ENCODE measurements around the gene METTL15.
"Not testable (repeated sequence)": the region's sequence is repeated elsewhere in the genome, so short reads cannot be mapped to it uniquely, and the experiment has no call there.

Gene METTL15

GRCh38 chr11:28110108-28110820, 2.1 kb downstream of the METTL15 start:
- DNase-seq (ENCODE audit: low read depth), result peak; percentile 34

GRCh38 chr11:28110821-28111200, 2.6 kb downstream of the METTL15 start:
- DNase-seq (ENCODE audit: low read depth), result no peak

GRCh38 chr11:28114116-28114515, 5.9 kb downstream of the METTL15 start:
- DNase-seq (ENCODE audit: low read depth), result no peak

GRCh38 chr11:28114731-28115130, 6.5 kb downstream of the METTL15 start:
- no peak for DNase-seq (ENCODE audit: low read depth)

- no peak for DNase-seq (ENCODE audit: low read depth)
Observed at GRCh38 chr11:28117712-28118111, 9.5 kb downstream of the METTL15 start.

- no peak for DNase-seq (ENCODE audit: low read depth)
Observed at GRCh38 chr11:28123151-28123581, 15.0 kb downstream of the METTL15 start.

GRCh38 chr11:28132548-28132947, 24.4 kb downstream of the METTL15 start:
- DNase-seq (ENCODE audit: low read depth), result no peak

GRCh38 chr11:28133146-28133545, 25.0 kb downstream of the METTL15 start:
- DNase-seq (ENCODE audit: low read depth), result no peak

GRCh38 chr11:28136157-28136556, 28.0 kb downstream of the METTL15 start:
- not testable (repeated sequence) for DNase-seq (ENCODE audit: low read depth)

- DNase-seq (ENCODE audit: low read depth), result no peak
Observed at GRCh38 chr11:28137366-28137765, 29.2 kb downstream of the METTL15 start.

- DNase-seq (ENCODE audit: low read depth), result no peak
Observed at GRCh38 chr11:28137832-28138231, 29.6 kb downstream of the METTL15 start.

- no peak for DNase-seq (ENCODE audit: low read depth)
Observed at GRCh38 chr11:28139841-28140415, 31.7 kb downstream of the METTL15 start.

- no peak for DNase-seq (ENCODE audit: low read depth)
Observed at GRCh38 chr11:28140689-28141455, 32.7 kb downstream of the METTL15 start.

- no peak for DNase-seq (ENCODE audit: low read depth)
Observed at GRCh38 chr11:28142724-28143123, 34.5 kb downstream of the METTL15 start.

- no peak for DNase-seq (ENCODE audit: low read depth)
Observed at GRCh38 chr11:28144808-28145207, 36.6 kb downstream of the METTL15 start.

- no peak for DNase-seq (ENCODE audit: low read depth)
Observed at GRCh38 chr11:28146123-28146751, 38.0 kb downstream of the METTL15 start.

- DNase-seq (ENCODE audit: low read depth), result no peak
Observed at GRCh38 chr11:28152743-28153142, 44.6 kb downstream of the METTL15 start.

- no peak for DNase-seq (ENCODE audit: low read depth)
Observed at GRCh38 chr11:28153586-28153985, 45.4 kb downstream of the METTL15 start.

GRCh38 chr11:28168718-28169117, 60.5 kb downstream of the METTL15 start:
- DNase-seq (ENCODE audit: low read depth), result no peak

GRCh38 chr11:28169816-28170215, 61.6 kb downstream of the METTL15 start:
- no peak for DNase-seq (ENCODE audit: low read depth)

- no peak for DNase-seq (ENCODE audit: low read depth)
Observed at GRCh38 chr11:28170759-28171158, 62.6 kb downstream of the METTL15 start.

GRCh38 chr11:28176351-28176750, 68.2 kb downstream of the METTL15 start:
- no peak for DNase-seq (ENCODE audit: low read depth)

- no peak for DNase-seq (ENCODE audit: low read depth)
Observed at GRCh38 chr11:28195449-28195848, 87.3 kb downstream of the METTL15 start.
